Measurements from ENCODE around the gene DAZAP2. TPM values are rescaled to one million over a fixed set of nuclear protein-coding genes. Genes with fewer than 3 reads are reported as not detected.

DAZAP2 gene
- total RNA-seq: 59.4 and 66.6 TPM in 2 replicates

GRCh38 chr12:51238510-51239334 lies at the start of gene DAZAP2:
Gene DAZAP2, plus strand, starts transcription at chr12:51238826. Its CDS starts 82 bp downstream, at chr12:51238908.

GRCh38 chr12:51217968-51218606 lies 20.5 kb upstream of the DAZAP2 start, which contains the start of gene POU6F1:
Gene POU6F1, minus strand, starts transcription at chr12:51218062. Its CDS starts 11,226 bp downstream, at chr12:51206836.

GRCh38 chr12:51270067-51270950 lies 31.7 kb downstream of the DAZAP2 start, which contains the start of gene SMAGP:
Gene SMAGP, minus strand, starts transcription at chr12:51270415. Its CDS starts 1,137 bp downstream, at chr12:51269278.

Other genes starting within 250 kb of the DAZAP2 start
- gene SLC11A2, start 212.4 kb upstream of the DAZAP2 start, total RNA-seq: 87.1 and 173 TPM in 2 replicates
- 37.0 and 41.3 TPM in 2 replicates for gene LETMD1, start 190.5 kb upstream of the DAZAP2 start, total RNA-seq
- gene CSRNP2, start 155.2 kb upstream of the DAZAP2 start, total RNA-seq: 24.1 and 37.1 TPM in 2 replicates
- 10.4 and 18.5 TPM in 2 replicates for gene TFCP2, start 65.7 kb upstream of the DAZAP2 start, total RNA-seq
- gene POU6F1, start 20.8 kb upstream of the DAZAP2 start, total RNA-seq: 1.2 and 2.4 TPM in 2 replicates
- 4.2 and 20.0 TPM in 2 replicates for gene SMAGP, start 31.6 kb downstream of the DAZAP2 start, total RNA-seq
- not detected in 2 replicates for gene BIN2, start 85.3 kb downstream of the DAZAP2 start, total RNA-seq
- not detected in 2 replicates for gene CELA1, start 107.9 kb downstream of the DAZAP2 start, total RNA-seq
- 43.9 and 66.1 TPM in 2 replicates for gene GALNT6, start 152.6 kb downstream of the DAZAP2 start, total RNA-seq
- gene SLC4A8, start 186.0 kb downstream of the DAZAP2 start, total RNA-seq: 1.8 and 3.2 TPM in 2 replicates